GM21515 (cell line): ENCODE data around the gene AKAP6.

Experiments used
- ATAC-seq: cut with Tn5 transposase; IDR thresholded peaks from one replicate; pipeline ENCODE4 v1.9.1; 2021; ENCODE audit not compliant: unreplicated experiment

AKAP6 gene

DNA sequence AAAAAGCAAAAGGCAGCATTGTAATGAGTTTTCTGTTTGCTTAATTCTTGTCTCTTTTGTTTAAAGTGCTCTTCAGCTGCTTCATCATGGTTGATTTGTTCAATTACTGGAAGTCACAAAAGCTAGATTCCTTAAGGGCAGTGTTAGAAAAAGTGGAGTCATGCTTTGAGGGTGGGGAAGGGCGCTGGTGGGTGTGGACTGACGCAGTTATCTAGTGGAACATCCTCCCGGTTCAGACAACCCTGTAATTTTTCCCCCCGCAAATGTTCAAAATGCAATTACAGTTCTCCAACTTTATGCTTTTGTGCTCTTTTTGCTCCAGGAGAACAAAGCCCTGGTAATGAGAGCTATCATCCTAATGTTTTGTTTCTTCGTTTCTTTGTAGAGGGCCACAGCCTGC, 2.1 kb downstream of the AKAP6 start:
- ATAC-seq: no peak

DNA sequence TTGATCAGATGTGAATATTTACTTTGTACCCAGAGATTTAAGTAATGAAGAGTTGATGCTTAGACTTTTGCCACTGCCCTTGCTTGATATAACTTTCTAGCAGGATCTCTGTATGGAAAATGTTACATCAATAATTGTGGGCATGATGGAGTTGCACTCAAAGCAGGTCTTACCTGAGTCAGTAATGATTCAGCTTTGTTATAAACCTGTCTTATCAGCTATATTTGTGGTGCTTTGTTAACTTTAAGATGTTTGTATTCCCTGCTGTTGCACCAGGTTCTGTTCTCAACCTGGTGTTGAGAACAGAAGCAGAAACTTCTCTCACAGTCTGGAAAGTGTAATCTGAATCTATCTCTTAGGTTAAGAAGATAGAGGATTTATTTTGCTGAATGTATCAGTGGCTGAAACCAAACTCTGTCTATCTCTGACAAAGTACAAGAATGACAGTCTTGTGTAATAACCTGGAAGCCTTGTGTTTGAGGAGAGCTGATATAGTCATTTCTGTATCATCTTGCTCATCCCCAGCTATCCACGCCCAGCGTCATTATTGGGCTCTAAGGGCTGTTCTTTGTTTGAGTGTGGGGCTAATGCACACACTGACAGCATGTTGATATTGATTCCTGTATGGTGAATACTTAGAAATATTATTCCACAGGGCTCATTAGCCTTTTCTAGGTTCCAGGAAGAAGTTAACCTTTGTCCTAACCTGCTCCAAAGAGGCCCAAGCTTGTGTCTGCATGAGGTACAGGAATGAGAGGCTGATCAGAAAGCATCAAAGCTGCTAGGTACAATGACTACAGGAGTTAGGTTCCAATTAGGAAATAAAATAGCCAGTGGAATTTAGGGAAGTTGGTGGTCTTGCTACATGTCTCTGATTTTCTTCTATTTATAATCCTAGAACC, 3.6 kb downstream of the AKAP6 start:
- ATAC-seq: no peak

- ATAC-seq: no peak
These were observed 7.6 kb downstream of the AKAP6 start for GRCh38 chr14:32336702-32337101.

- ATAC-seq: no peak
These were observed 8.7 kb downstream of the AKAP6 start for GRCh38 chr14:32337759-32338158.

- no peak for ATAC-seq
These were observed 10.1 kb downstream of the AKAP6 start for GRCh38 chr14:32339188-32339587.

- ATAC-seq: no peak
These were observed 13.1 kb downstream of the AKAP6 start for GRCh38 chr14:32341947-32342846.

- ATAC-seq: no peak
These were observed 13.7 kb downstream of the AKAP6 start for GRCh38 chr14:32342847-32343194.

GRCh38 chr14:32343926-32344430, 14.9 kb downstream of the AKAP6 start:
- ATAC-seq: no peak

DNA sequence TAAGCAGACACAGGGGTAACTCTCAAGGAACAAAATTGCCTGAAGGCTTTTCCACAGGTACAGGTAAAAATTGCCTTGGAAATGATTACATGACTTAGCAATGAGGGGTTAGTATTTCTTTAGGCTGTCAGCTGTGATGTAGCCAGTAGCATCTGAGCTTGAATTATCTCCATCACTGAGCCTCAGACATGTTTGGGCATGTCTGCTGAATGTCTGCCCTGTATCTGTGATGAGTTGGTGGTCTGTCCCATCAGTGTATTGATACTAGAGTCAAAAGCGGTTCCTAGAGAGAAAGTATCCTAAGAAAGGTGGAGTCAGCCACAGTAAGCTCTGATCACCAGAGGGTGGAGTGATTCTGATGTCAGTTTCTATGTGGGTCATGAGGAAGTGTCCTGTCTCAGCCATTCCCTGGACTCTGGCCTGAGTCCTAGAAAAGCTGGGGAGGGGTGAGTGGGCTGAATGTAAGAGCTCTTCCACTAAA, 16.3 kb downstream of the AKAP6 start:
- ATAC-seq: no peak

- ATAC-seq: no peak
These were observed 20.2 kb downstream of the AKAP6 start for GRCh38 chr14:32349322-32349721.

- peak; percentile 100 for ATAC-seq
These were observed 20.9 kb downstream of the AKAP6 start for GRCh38 chr14:32350020-32350419.

GRCh38 chr14:32352631-32353030, 23.5 kb downstream of the AKAP6 start:
- no peak for ATAC-seq

- no peak for ATAC-seq
These were observed 25.6 kb downstream of the AKAP6 start for GRCh38 chr14:32354716-32355115.

- ATAC-seq: no peak
These were observed 29.7 kb downstream of the AKAP6 start for GRCh38 chr14:32358781-32359180.

DNA sequence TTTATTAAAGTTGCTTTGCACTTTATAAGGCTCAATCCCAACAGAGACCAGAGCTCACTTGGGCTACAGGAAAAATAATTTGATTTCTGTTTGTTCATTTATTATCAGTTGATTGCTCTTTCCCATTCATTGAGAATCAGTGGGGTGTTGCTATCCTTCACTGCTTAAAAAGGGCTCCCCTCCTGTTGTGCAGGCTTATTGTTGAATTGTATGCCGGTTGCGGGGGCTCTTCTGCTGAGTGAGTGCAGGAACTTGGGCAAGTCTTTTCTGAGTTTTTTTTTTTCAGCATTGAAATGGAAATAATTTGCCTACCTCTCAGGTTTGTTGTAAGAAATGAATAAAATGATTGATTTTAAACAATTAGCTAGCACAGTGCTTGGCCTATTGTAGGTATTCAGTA, 32.6 kb downstream of the AKAP6 start:
- no peak for ATAC-seq

GRCh38 chr14:32363761-32364160, 34.7 kb downstream of the AKAP6 start:
- no peak for ATAC-seq

- ATAC-seq: no peak
These were observed 35.8 kb downstream of the AKAP6 start for GRCh38 chr14:32364941-32365340.

DNA sequence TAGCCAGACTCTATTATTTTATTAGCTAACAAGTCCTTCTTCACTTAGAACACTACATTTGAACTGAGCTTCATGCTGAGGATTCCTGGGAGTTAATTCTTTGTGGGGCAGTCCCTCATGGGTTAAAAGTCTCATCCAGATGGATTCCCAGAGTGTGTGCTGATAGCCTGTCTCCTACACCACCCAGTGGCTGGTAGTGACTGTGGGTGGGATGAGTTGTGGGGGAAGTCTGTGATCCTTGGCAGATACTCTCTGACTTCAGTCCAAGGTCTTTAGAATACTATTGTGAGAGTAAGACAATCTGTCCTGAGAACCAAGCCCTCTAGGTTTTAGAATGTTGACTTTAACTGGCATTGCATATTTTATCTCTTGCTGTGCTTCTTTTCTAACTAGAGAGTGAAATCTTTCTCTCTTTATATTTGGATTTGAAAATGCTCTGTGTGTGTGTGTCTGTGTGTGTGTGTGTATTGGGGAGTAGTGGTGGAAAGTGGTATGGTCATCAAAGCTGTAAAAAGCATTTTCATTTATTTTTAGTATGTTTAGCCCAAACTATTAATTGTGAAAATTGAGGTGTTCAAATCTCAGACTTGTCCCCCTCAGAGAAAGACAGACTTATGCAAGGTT, 37.3 kb downstream of the AKAP6 start:
- ATAC-seq: no peak

GRCh38 chr14:32366986-32367385, 37.9 kb downstream of the AKAP6 start:
- no peak for ATAC-seq

- no peak for ATAC-seq
These were observed 38.4 kb downstream of the AKAP6 start for GRCh38 chr14:32367516-32367915.

GRCh38 chr14:32368107-32368506, 39.0 kb downstream of the AKAP6 start:
- no peak for ATAC-seq
